Activated CD4-positive, CD25-positive, alpha-beta regulatory T cell treated with anti-CD3 and anti-CD28 coated beads, Interleukin-2, amount 50 U/mL, for 24 hours (primary cell): ENCODE data around the gene ABAT.
"Not testable (repeated sequence)": the region's sequence is repeated elsewhere in the genome, so short reads cannot be mapped to it uniquely, and the experiment has no call there.

ENCODE experiments used
- ATAC-seq, 2 donors: fragments of 150-1000 bp; cut with Tn5 transposase; one replicate each; pipeline ENCODE4 v1.10.0; 2021; ENCODE audit warnings: mild to moderate bottlenecking in 1 of 2, moderate library complexity in 1 of 2

ABAT gene

GRCh38 chr16:8718851-8719680 is 44.6 kb downstream of the ABAT start:
- ATAC-seq = no peak

- no peak for ATAC-seq
Observed at GRCh38 chr16:8720080-8720966, 45.9 kb downstream of the ABAT start.

- no peak for ATAC-seq
Observed at GRCh38 chr16:8720967-8721308, 46.5 kb downstream of the ABAT start.

- no peak for ATAC-seq
Observed at GRCh38 chr16:8721336-8722024, 47.1 kb downstream of the ABAT start.

GRCh38 chr16:8722025-8722348 is 47.6 kb downstream of the ABAT start:
- ATAC-seq = no peak

GRCh38 chr16:8725513-8726178 is 51.2 kb downstream of the ABAT start:
- ATAC-seq = no peak

- no peak for ATAC-seq
Observed at GRCh38 chr16:8727131-8727806, 52.9 kb downstream of the ABAT start.

GRCh38 chr16:8727857-8728618 is 53.6 kb downstream of the ABAT start:
- no peak for ATAC-seq

GRCh38 chr16:8729779-8730334 is 55.4 kb downstream of the ABAT start:
- ATAC-seq = no peak

- no peak for ATAC-seq
Observed at GRCh38 chr16:8730335-8730915, 56.0 kb downstream of the ABAT start.

- ATAC-seq = no peak
Observed at GRCh38 chr16:8733849-8734540, 59.6 kb downstream of the ABAT start.

- ATAC-seq = no peak
Observed at GRCh38 chr16:8735574-8735973, 61.2 kb downstream of the ABAT start.

GRCh38 chr16:8736123-8736668 is 61.8 kb downstream of the ABAT start:
- ATAC-seq = no peak

- no peak for ATAC-seq
Observed at GRCh38 chr16:8739151-8739550, 64.7 kb downstream of the ABAT start.

GRCh38 chr16:8739989-8740704 is 65.7 kb downstream of the ABAT start:
- ATAC-seq = no peak

GRCh38 chr16:8740775-8741355 is 66.4 kb downstream of the ABAT start:
- no peak for ATAC-seq

- ATAC-seq = no peak
Observed at GRCh38 chr16:8741636-8742035, 67.2 kb downstream of the ABAT start.

GRCh38 chr16:8742068-8742467 is 67.7 kb downstream of the ABAT start:
- no peak for ATAC-seq

GRCh38 chr16:8748944-8749343 is 74.5 kb downstream of the ABAT start:
- ATAC-seq = not testable (repeated sequence)
